H1 (cell line): ENCODE data around the gene ULK1. TPM values are rescaled to one million over a fixed set of nuclear protein-coding genes. Genes with fewer than 3 reads are reported as not detected.

ENCODE experiments used
- HDAC2 ChIP-seq, 2 experiments: fragments of 300-600 bp in 1 of 2; sonication (generic) in 1 of 2; IDR thresholded peaks; 2 replicates each; pipeline ENCODE4 v1.6.1; 2011 to 2012; ENCODE audit warnings: low read depth in 2 of 2, low read length in 2 of 2, mild to moderate bottlenecking in 2 of 2, moderate library complexity in 2 of 2, borderline replicate concordance in 1 of 2, inconsistent platforms in 1 of 2
- ZNF274 ChIP-seq: IDR thresholded peaks from 2 replicates; pipeline ENCODE4 v1.7.0; 2012; ENCODE audit warnings: low read length, borderline replicate concordance; ENCODE audit errors: extremely low read depth
- polyA plus RNA-seq, 7 experiments: library from polyadenylated mRNA; depleted of rRNA in 3 of 7; stranded (reverse) in 5 of 7; unstranded in 2 of 7; fragments of >200 nt in 5 of 7; fragments of 200-250 nt in 2 of 7; gene quantifications; 1 replicate in 5 of 7; 2 replicates in 1 of 7; 4 replicates in 1 of 7; pipeline versions ENCODE4 v1.2.1 to v1.2.3, GENCODE V29; 2011 to 2013; ENCODE audit warnings: missing spikeins in 2 of 7, mixed read lengths in 2 of 7
- total RNA-seq: library from RNA; stranded (reverse); fragmentation: NEBNext Ultra II Directional; extraction: Animal tissue kit (Norgen Biotek cat#: 25700); gene quantifications from 2 replicates; pipeline ENCODE4 v1.2.1, GENCODE V29; 2021

ULK1 gene
- total and polyA plus RNA-seq, 2 of the 8 experiments (the other 6 are each of a cell fraction or from before 2014, with no cell fraction given): 13.0 to 44.1 TPM

DNA sequence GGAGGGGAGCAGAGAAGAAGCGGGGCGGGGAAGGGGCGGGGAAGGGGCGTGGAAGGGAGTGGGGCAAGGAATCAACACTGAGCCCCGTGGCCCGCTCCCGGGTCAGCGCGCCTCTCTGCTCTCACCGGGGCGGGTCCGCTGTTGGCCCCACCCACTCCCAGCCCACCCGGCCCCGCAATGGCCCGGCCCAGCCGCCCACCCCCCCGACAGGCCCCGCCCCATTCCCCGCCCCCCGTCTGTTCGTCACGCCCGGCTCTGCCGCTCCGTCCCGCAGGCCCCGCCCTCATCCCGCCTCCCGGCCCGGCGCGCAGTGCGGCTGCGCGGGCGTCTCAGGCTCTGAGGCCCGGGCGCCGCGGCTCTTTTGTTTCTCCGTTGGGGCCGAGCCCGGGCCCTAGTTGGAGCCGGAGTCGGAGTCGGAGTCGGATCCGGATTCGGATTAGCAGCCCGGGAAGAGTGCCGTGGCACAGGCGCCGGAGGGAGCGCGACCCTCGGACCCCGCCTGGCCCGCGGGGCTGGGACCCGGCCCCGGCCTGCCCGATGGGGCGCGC lies at the start of gene ULK1 (continued):
- TF ChIP-seq ZNF274: no peak
- no peak for TF ChIP-seq HDAC2 (IDR thresholded peaks at IDR 0.05; ENCODE audit: borderline replicate concordance in 1 of 2, low read depth in 2 of 2, low read length in 2 of 2)
